22Rv1 (cell line): ENCODE data around the gene RALGPS2.

ENCODE experiments used
- H3K27ac ChIP-seq: fragments of 450-650 bp; 2 replicates; pipeline ENCODE4 v1.5.1; 2017
- ZFX ChIP-seq: fragments of 450-650 bp; IDR thresholded peaks from 2 replicates; pipeline ENCODE4 v1.6.1; 2017; ENCODE audit warnings: antibody characterized with exemption, borderline replicate concordance
- TF ChIP-seq, protein P1 (sequence below): fragments of 450-650 bp; IDR thresholded peaks from 2 replicates; pipeline ENCODE4 v1.5.1; 2017; ENCODE audit warnings: mild to moderate bottlenecking

RALGPS2 gene

DNA sequence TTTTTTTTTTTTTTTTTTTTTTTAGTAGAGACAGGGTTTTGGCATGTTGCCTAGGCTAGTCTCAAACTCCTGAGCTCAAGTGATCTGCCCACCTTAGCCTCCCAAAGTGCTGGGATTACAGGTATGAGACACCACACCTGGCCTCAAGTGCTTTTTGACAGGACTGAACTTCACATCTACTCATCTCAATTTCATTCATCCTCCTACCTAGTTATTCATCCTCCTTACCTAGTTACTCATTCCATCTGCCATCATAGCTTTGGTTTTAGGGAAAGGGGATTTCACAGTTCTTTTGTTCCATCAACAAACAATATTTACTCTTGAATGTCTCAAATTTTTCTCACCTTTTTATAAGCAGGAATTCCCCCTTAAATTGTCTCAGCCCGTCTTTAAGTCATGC lies 38.6 kb upstream of the RALGPS2 start:
- TF ChIP-seq, protein P1, sequence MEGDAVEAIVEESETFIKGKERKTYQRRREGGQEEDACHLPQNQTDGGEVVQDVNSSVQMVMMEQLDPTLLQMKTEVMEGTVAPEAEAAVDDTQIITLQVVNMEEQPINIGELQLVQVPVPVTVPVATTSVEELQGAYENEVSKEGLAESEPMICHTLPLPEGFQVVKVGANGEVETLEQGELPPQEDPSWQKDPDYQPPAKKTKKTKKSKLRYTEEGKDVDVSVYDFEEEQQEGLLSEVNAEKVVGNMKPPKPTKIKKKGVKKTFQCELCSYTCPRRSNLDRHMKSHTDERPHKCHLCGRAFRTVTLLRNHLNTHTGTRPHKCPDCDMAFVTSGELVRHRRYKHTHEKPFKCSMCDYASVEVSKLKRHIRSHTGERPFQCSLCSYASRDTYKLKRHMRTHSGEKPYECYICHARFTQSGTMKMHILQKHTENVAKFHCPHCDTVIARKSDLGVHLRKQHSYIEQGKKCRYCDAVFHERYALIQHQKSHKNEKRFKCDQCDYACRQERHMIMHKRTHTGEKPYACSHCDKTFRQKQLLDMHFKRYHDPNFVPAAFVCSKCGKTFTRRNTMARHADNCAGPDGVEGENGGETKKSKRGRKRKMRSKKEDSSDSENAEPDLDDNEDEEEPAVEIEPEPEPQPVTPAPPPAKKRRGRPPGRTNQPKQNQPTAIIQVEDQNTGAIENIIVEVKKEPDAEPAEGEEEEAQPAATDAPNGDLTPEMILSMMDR = no peak
- TF ChIP-seq ZFX = no peak
- no peak overlapping the region for H3K27ac ChIP-seq

DNA sequence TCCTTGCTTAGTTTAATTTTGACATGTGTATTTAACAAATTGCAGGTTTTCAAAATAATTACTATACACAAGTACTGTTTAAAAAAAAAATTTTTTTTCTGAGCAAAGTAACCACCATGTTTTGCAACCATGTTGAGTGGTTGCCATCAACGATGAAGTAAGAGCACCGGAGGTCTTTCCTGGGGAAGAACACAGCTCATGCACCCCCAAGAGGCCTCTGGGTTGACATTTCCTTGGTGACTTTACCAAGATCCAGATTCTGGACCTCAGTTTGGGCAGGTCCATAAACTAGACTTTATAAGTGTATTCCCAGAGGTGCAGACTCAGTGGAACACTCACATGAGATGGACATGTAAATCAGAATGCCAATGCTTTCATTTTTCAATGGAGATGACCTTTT lies 36.8 kb upstream of the RALGPS2 start:
- TF ChIP-seq, protein P1 = no peak
- TF ChIP-seq ZFX = no peak
- no peak overlapping the region for H3K27ac ChIP-seq

DNA sequence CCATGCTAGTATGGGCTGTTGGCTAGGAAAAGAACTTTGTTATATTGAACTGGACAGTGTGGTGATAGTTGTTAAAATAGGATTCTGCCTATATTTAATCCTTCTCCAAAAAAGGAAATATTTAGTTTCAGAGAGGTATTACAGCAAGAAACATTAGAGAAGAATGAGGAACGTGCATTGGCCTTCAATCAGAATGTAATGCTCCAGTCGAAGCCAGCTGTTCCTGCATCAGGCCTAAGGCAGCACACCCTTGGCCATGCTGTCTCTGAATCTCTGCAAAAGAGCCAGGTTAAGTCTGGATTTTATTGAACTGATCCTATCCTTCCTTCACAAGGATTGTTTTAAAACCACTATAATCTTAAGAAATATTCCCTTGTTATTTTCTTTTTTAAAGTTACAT lies 35.3 kb upstream of the RALGPS2 start:
- TF ChIP-seq, protein P1 = no peak
- no peak for TF ChIP-seq ZFX
- no peak overlapping the region for H3K27ac ChIP-seq

DNA sequence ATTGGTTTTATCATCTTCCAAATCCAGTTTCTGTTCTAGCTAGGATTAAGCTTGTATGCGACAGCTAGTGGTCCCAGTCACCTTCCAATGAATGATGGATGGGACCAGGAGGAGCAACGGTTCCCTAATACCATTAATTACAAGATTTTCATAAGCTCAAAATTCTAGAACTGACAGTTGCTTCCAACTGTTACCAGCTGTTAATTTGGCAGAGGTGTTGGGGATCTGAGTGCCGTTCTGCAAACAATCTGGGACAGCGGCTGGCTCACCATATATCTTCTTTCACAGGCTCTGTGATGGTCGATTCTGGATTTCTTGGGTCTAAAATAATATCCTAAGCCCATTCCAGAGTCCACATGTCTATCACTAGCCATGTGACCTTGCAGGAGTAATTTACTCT lies 34.5 kb upstream of the RALGPS2 start:
- TF ChIP-seq, protein P1 = no peak
- no peak for TF ChIP-seq ZFX
- no peak overlapping the region for H3K27ac ChIP-seq

DNA sequence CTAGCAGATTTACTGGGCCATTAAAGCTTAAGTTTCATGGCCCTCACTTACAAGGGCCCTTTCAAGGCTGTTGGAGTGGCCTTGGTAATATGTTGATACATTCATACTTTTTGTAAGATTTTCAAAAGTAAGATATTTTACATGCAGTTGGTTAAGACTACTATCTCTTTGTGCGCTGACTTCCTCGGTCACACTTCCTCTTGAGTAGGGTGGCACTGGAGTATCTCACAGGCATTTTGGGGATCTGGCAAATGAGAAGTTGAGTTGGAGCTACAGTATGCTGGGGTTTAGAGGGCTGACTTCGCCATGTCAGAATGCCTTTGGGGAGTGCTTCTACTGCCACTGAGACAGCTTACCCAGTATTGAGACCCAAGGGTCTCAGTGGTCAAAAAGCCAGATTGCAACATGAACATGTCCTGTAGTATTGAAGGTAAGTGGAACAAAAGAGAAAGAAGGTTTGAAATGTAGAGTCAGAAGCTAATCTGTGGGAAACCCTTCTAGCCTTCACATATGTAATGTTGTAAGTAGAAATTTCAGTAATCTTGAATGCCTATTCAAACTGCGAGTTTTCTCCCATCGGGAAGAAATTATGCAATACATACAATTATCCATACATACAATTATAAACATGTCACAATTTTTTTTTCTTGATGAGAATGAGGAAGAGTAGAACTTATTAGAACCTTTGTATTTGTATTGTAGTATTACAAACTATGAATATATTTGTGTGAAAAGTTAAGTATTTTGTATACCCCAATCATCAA lies 32.3 kb upstream of the RALGPS2 start:
- TF ChIP-seq, protein P1 = no peak
- no peak for TF ChIP-seq ZFX
- no peak overlapping the region for H3K27ac ChIP-seq

DNA sequence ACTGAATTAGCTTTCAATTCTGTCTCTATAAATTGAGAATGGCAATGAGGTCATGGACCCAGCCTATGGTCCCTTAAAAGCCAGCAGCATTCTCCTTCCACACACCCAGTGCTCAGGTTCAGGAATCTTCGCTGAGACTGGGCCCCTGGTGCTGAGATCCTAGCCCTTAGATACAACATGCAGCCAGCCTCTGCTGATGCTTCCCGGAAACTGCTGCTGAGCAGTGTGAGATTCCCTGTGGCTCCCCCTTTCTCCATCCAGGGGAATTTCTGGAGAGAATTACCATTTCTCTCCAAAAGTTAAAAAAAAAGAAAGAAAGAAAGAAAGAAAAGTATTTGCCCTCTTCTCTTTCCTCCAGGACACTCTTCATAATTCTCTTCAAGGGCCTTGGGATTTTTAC lies 31.7 kb upstream of the RALGPS2 start:
- no peak for TF ChIP-seq ZFX
- TF ChIP-seq, protein P1 = no peak
- H3K27ac ChIP-seq = no peak overlapping the region

DNA sequence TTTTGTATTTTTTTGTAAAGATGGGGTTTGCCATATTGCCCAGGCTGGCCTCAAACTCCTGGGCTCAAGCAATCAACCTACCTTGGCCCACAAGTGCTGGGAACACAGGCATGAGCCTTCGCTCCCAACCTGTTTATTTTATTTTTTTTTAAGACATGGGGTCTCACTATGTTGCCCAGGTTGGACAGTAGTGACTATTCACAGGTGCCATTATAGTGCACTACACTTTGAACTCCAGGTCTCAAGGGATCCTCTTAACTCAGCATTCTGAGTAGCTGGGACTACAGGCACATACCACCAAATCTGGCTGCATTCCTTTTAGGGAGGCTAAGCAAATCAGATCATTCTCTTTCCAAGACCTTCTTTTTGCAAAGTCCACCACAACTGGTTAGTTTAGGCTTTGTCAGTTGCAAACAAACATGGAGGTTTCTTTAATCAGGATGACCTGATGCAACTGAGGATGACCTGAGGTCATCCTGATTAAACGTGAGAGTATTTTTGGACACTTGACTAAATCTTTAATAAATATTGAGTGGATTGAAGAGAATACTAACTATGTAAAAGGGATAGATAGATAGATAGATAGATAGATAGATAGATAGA lies 30.0 kb upstream of the RALGPS2 start:
- no peak overlapping the region for H3K27ac ChIP-seq
- TF ChIP-seq, protein P1 = no peak
